Stimulated activated CD8-positive, alpha-beta memory T cell treated with anti-CD3 and anti-CD28 coated beads, Interleukin-4, amount 100 ng/mL, for 48 hours (primary cell): ENCODE results near the gene KPNA3.

Experiments
- DNase-seq: peaks from one replicate; pipeline ENCODE4 v3.0.0-alpha.2; 2020

Gene KPNA3

GRCh38 chr13:49670828-49671227, 121.7 kb downstream of the KPNA3 start:
- no peak for DNase-seq

- peak; percentile 32 for DNase-seq
Measured at GRCh38 chr13:49669735-49670309, 122.7 kb downstream of the KPNA3 start.

- DNase-seq = no peak
Measured at GRCh38 chr13:49667773-49668172, 124.7 kb downstream of the KPNA3 start.

GRCh38 chr13:49664606-49665005, 127.9 kb downstream of the KPNA3 start:
- no peak for DNase-seq

- DNase-seq = no peak
Measured at GRCh38 chr13:49657241-49657641, 135.2 kb downstream of the KPNA3 start.

- no peak for DNase-seq
Measured at GRCh38 chr13:49655906-49656305, 136.6 kb downstream of the KPNA3 start.

GRCh38 chr13:49654011-49654410, 138.5 kb downstream of the KPNA3 start:
- DNase-seq = no peak

- DNase-seq = no peak
Measured at GRCh38 chr13:49653478-49653877, 139.0 kb downstream of the KPNA3 start.

- DNase-seq = peak; percentile 29
Measured at GRCh38 chr13:49652355-49653305, 139.9 kb downstream of the KPNA3 start.

GRCh38 chr13:49651570-49652354, 140.7 kb downstream of the KPNA3 start:
- DNase-seq = no peak

GRCh38 chr13:49649963-49650312, 142.5 kb downstream of the KPNA3 start:
- DNase-seq = no peak
